ENCODE results near the gene TEAD2.
A peak's percentile ranks its signal among the peaks of the same experiment; 100 is the strongest.

The TEAD2 gene

GRCh38 chr19:49362048-49362928 lies at the start of gene TEAD2:
TEAD2 (minus strand) TSS chr19:49362416; CDS start chr19:49360075, 2,341 bp downstream.
- peak within 1 kb of the TSS; percentile 88 for H3K27ac ChIP-seq
- TF ChIP-seq CTCF (IDR thresholded peaks at IDR 0.05) (no peak), ZFX (IDR thresholded peaks at IDR 0.05; ENCODE audit: borderline replicate concordance) (no peak)

- no peak overlapping the region for H3K27ac ChIP-seq
- TF ChIP-seq ZFX (IDR thresholded peaks at IDR 0.05; ENCODE audit: borderline replicate concordance) (no peak), CTCF (IDR thresholded peaks at IDR 0.05) (no peak)
Measured at GRCh38 chr19:49411681-49412326, 49.6 kb upstream of the TEAD2 start.

GRCh38 chr19:49409441-49410029 lies 47.3 kb upstream of the TEAD2 start:
- H3K27ac ChIP-seq = no peak overlapping the region
- no peak for TF ChIP-seq ZFX (IDR thresholded peaks at IDR 0.05; ENCODE audit: borderline replicate concordance)
- TF ChIP-seq CTCF (IDR thresholded peaks at IDR 0.05) = no peak

GRCh38 chr19:49408816-49409440 lies 46.7 kb upstream of the TEAD2 start:
- H3K27ac ChIP-seq = no peak overlapping the region
- TF ChIP-seq CTCF (IDR thresholded peaks at IDR 0.05) (no peak), ZFX (IDR thresholded peaks at IDR 0.05; ENCODE audit: borderline replicate concordance) (no peak)

- H3K27ac ChIP-seq = no peak overlapping the region
- no peak for TF ChIP-seq ZFX (IDR thresholded peaks at IDR 0.05; ENCODE audit: borderline replicate concordance)
- no peak for TF ChIP-seq CTCF (IDR thresholded peaks at IDR 0.05)
Measured at GRCh38 chr19:49407482-49408015, 45.3 kb upstream of the TEAD2 start.

GRCh38 chr19:49407079-49407478 lies 44.9 kb upstream of the TEAD2 start:
- no peak overlapping the region for H3K27ac ChIP-seq
- no peak for TF ChIP-seq CTCF (IDR thresholded peaks at IDR 0.05)
- TF ChIP-seq ZFX (IDR thresholded peaks at IDR 0.05; ENCODE audit: borderline replicate concordance) = no peak
